Prostate gland (tissue), 2 donors: Measurements from ENCODE around the gene ELF3. TPM values are rescaled to one million over a fixed set of nuclear protein-coding genes. Genes with fewer than 3 reads are reported as not detected.
"Not testable (repeated sequence)": the region's sequence is repeated elsewhere in the genome, so short reads cannot be mapped to it uniquely, and the experiment has no call there.

Experiments used
- DNase-seq: peaks from one replicate; pipeline ENCODE4 v3.0.0-alpha.2; 2019; ENCODE audit warnings: low spot score
- H3K27ac ChIP-seq, 2 donors: fragments of 200-600 bp; sonication (generic); 2 replicates each; pipeline ENCODE4 v1.5.1; 2017 to 2019
- H3K27me3 ChIP-seq: fragments of 200-600 bp; sonication (generic); replicated peaks from 2 replicates; pipeline ENCODE4 v1.5.1; 2019; ENCODE audit not compliant: insufficient read depth
- H3K36me3 ChIP-seq, 2 donors: fragments of 200-600 bp; sonication (generic); 1 replicate in 1 of 2; 2 replicates in 1 of 2; pipeline versions ENCODE4 v1.5.1 to v1.8.1; 2017 to 2019
- H3K4me1 ChIP-seq: fragments of 200-600 bp; sonication (generic); replicated peaks from 2 replicates; pipeline ENCODE4 v1.5.1; 2019
- H3K4me3 ChIP-seq, 2 donors: fragments of 200-600 bp; sonication (generic); 2 replicates each; pipeline ENCODE4 v1.5.1; 2017 to 2019
- H3K9me3 ChIP-seq: fragments of 200-600 bp; sonication (generic); 2 replicates; pipeline ENCODE4 v1.5.1; 2017
- CTCF ChIP-seq, 4 experiments: fragments of 200-600 bp in 2 of 4; fragments of 450-650 bp in 2 of 4; sonication (generic) in 2 of 4; IDR thresholded peaks; 1 replicate in 3 of 4; 2 replicates in 1 of 4; pipeline ENCODE4 v1.5.1; 2016 to 2019; ENCODE audit warnings: antibody characterized with exemption in 4 of 4, mild to moderate bottlenecking in 2 of 4, moderate library complexity in 2 of 4
- POLR2A ChIP-seq: fragments of 450-650 bp; IDR thresholded peaks from one replicate; pipeline ENCODE4 v1.6.1; 2016; ENCODE audit warnings: antibody characterized with exemption, mild to moderate bottlenecking
- POLR2AphosphoS5 ChIP-seq: sonication (generic); formaldehyde crosslinking; IDR thresholded peaks from one replicate; pipeline ENCODE4 v1.6.1; 2017; ENCODE audit warnings: antibody characterized with exemption
- WGBS: methylation state at CpG from one replicate; pipeline ENCODE4 v1.1.5; 2018; 5-methylcytosine and 5-hydroxymethylcytosine counted together
- intact Hi-C: fragments of 100-400 bp; cut with DNase I; formaldehyde crosslinking; loops from one replicate; pipeline ENCODE4 v1.14.2; 2022
- microRNA-seq: library from miRNA; unstranded; fragments of <30 nt; microRNA quantifications from one replicate; pipeline ENCODE4, GENCODE V29; 2016
- small RNA-seq, 2 donors: library from RNA; depleted of rRNA; stranded (forward); fragments of <200 nt; gene quantifications; one replicate each; pipeline ENCODE3, GENCODE V24; 2016
- total RNA-seq, 2 donors: library from RNA; depleted of rRNA; stranded (reverse); fragments of >200 nt; gene quantifications; one replicate each; pipeline ENCODE4 v1.1.0, GENCODE V29; 2016

ELF3 gene
- total RNA-seq, 2 donors from 2014 or later: 74.4 to 191 TPM

GRCh38 chr1:202063093-202063492, 52.7 kb downstream of the ELF3 start:
- no peaks in the 10 kb centered on the region for H3K9me3 ChIP-seq
- no peaks in the 10 kb centered on the region for H3K27me3 ChIP-seq
- H3K36me3 ChIP-seq: no peaks in the 10 kb centered on the region
- WGBS: 19% methylated on average over 1 of the region's 1 CpG
- no peak for DNase-seq
- H3K4me1 ChIP-seq: no peaks in the 10 kb centered on the region
- intact Hi-C loops: no loop called here
- H3K4me3 ChIP-seq: no peak overlapping the region
- TF ChIP-seq CTCF (IDR thresholded peaks at IDR 0.05) (no peak), POLR2AphosphoS5 (no peak), POLR2A (no peak)
- no peak overlapping the region for H3K27ac ChIP-seq

- DNase-seq, H3K4me3 ChIP-seq, H3K9me3 ChIP-seq, H3K4me1 ChIP-seq, intact Hi-C loops, H3K27ac ChIP-seq, H3K36me3 ChIP-seq, H3K27me3 ChIP-seq: not testable (repeated sequence)
- WGBS: 91% methylated on average over 10 of the region's 10 CpGs
Observed at GRCh38 chr1:202064889-202065312, 54.5 kb downstream of the ELF3 start.

Small RNAs within 50 kb of the gene (microRNA-seq; reads per million reads assigned to microRNA genes)
- not detected for gene MIR6740

Small RNAs within 50 kb of the gene (small RNA-seq; reads per million reads assigned to genes)
- gene AL691482.1 (0 reads per million in 2 donors), gene AL691482.2 (0 reads per million in 2 donors), gene MIR6740 (0 reads per million in 2 donors), gene RF00156 (0 reads per million in 2 donors)

Other genes starting within 250 kb of the ELF3 start
- 10 to 100 TPM; 16.9 to 18.9 TPM for gene IPO9, start 181.4 kb upstream of the ELF3 start, total RNA-seq
- 10 to 100 TPM; 24.5 to 61.9 TPM for gene SHISA4, start 121.7 kb upstream of the ELF3 start, total RNA-seq
- gene LMOD1, start 64.0 kb upstream of the ELF3 start, total RNA-seq: 100 to 1,000 TPM; 112 to 190 TPM
- gene TIMM17A, start 55.1 kb upstream of the ELF3 start, total RNA-seq: 10 to 100 TPM; 22.0 to 29.3 TPM
- gene RNPEP, start 27.9 kb upstream of the ELF3 start, total RNA-seq: 100 to 1,000 TPM in 1 of 2 donors, 10 to 100 TPM in 1; 70.4 to 104 TPM
- under 1 TPM; 0.09 to 0.28 TPM for gene GPR37L1, start 112.3 kb downstream of the ELF3 start, total RNA-seq
- 100 to 1,000 TPM in 1 of 2 donors, 10 to 100 TPM in 1; 39.9 to 102 TPM for gene ARL8A, start 134.2 kb downstream of the ELF3 start, total RNA-seq
- 10 to 100 TPM in 1 of 2 donors, under 1 TPM in 1; 0.73 to 61.8 TPM for gene PTPN7, start 150.0 kb downstream of the ELF3 start, total RNA-seq
- gene LGR6, start 183.2 kb downstream of the ELF3 start, total RNA-seq: 10 to 100 TPM in 1 of 2 donors, 1 to 10 TPM in 1; 8.0 to 25.6 TPM